GM23248 (cell line): ENCODE results near the gene ETHE1. TPM values are rescaled to one million over a fixed set of nuclear protein-coding genes. Genes with fewer than 3 reads are reported as not detected.

Experiments
- DNase-seq: peaks from one replicate; pipeline ENCODE4 v3.0.0-alpha.2; 2015
- H2AFZ ChIP-seq: fragments of 200-600 bp; sonication (generic); 2 replicates; pipeline ENCODE4 v1.6.1; 2016; ENCODE audit warnings: antibody characterized with exemption
- H3F3A ChIP-seq: fragments of 200-600 bp; sonication (generic); 2 replicates; pipeline ENCODE4 v1.6.1; 2016; ENCODE audit warnings: mild to moderate bottlenecking, antibody characterized with exemption, mixed run types; ENCODE audit not compliant: insufficient read depth
- H3K27ac ChIP-seq: fragments of 200-600 bp; sonication (generic); 2 replicates; pipeline ENCODE4 v1.5.1; 2016; ENCODE audit warnings: mild to moderate bottlenecking
- H3K27me3 ChIP-seq: fragments of 200-600 bp; sonication (generic); replicated peaks from 2 replicates; pipeline ENCODE4 v1.6.1; 2016; ENCODE audit warnings: mild to moderate bottlenecking; ENCODE audit not compliant: insufficient read depth
- H3K36me3 ChIP-seq: fragments of 200-600 bp; sonication (generic); 2 replicates; pipeline ENCODE4 v1.6.1; 2016; ENCODE audit warnings: low read depth, mild to moderate bottlenecking
- H3K4me1 ChIP-seq: fragments of 200-600 bp; sonication (generic); 2 replicates; pipeline ENCODE4 v1.6.1; 2016; ENCODE audit warnings: mild to moderate bottlenecking; ENCODE audit not compliant: insufficient read depth
- H3K4me2 ChIP-seq: fragments of 200-600 bp; sonication (generic); one replicate; pipeline ENCODE4 v1.6.1; 2016; ENCODE audit warnings: mild to moderate bottlenecking; ENCODE audit not compliant: unreplicated experiment
- H3K4me3 ChIP-seq: fragments of 200-600 bp; sonication (generic); 2 replicates; pipeline ENCODE4 v1.5.1; 2016; ENCODE audit warnings: mild to moderate bottlenecking
- H3K79me2 ChIP-seq: fragments of 200-600 bp; sonication (generic); 2 replicates; pipeline ENCODE4 v1.6.1; 2016; ENCODE audit warnings: mild to moderate bottlenecking; ENCODE audit not compliant: insufficient read depth
- H3K9ac ChIP-seq: fragments of 200-600 bp; sonication (generic); 2 replicates; pipeline ENCODE4 v1.6.1; 2016; ENCODE audit warnings: mild to moderate bottlenecking
- H3K9me2 ChIP-seq: fragments of 200-600 bp; sonication (generic); 2 replicates; pipeline ENCODE4 v1.6.1; 2016; ENCODE audit warnings: mixed run types, mild to moderate bottlenecking, moderate library complexity; ENCODE audit not compliant: insufficient read depth
- H3K9me3 ChIP-seq: fragments of 200-600 bp; sonication (generic); one replicate; pipeline ENCODE4 v1.6.1; 2017; ENCODE audit warnings: low read depth
- H4K20me1 ChIP-seq: fragments of 200-600 bp; sonication (generic); 2 replicates; pipeline ENCODE4 v1.6.0; 2016; ENCODE audit not compliant: insufficient read depth
- EZH2 ChIP-seq: fragments of 200-600 bp; sonication (generic); IDR thresholded peaks from 2 replicates; pipeline ENCODE4 v1.6.1; 2018; ENCODE audit warnings: antibody characterized with exemption, mild to moderate bottlenecking; ENCODE audit not compliant: insufficient read depth, poor library complexity, severe bottlenecking
- EZH2phosphoT487 ChIP-seq: fragments of 200-600 bp; sonication (generic); IDR thresholded peaks from 2 replicates; pipeline ENCODE4 v1.6.1; 2018; ENCODE audit warnings: antibody characterized with exemption, moderate library complexity, mild to moderate bottlenecking, low read depth; ENCODE audit not compliant: insufficient read depth
- WGBS, 2 experiments: methylation state at CpG; one replicate each; pipeline ENCODE4 v1.1.6; 2015 to 2017; ENCODE audit warnings: low lambda C conversion rate in 2 of 2, low coverage in 1 of 2; ENCODE audit errors: missing lambda C conversion rate in 2 of 2; 5-methylcytosine and 5-hydroxymethylcytosine counted together
- in situ Hi-C: fragments of 300-500 bp; cut with MboI; formaldehyde crosslinking; loops from 2 replicates; pipeline ENCODE4 v1.15.0; 2020
- polyA plus RNA-seq: library from polyadenylated mRNA; unstranded; fragments of >200 nt; fragmentation: Nextera tagmentation; extraction: Ambion mirVana; gene quantifications from 2 replicates; pipeline ENCODE4 v1.2.1, GENCODE V29; 2016
- total RNA-seq: library from RNA; depleted of rRNA; stranded (reverse); fragments of >200 nt; shearing (Covaris generic); gene quantifications from 2 replicates; pipeline ENCODE4 v1.2.3, GENCODE V29; 2014

Gene ETHE1
- total and polyA plus RNA-seq, 2 experiments from 2014 or later, result 70.8 to 100.0 TPM

DNA sequence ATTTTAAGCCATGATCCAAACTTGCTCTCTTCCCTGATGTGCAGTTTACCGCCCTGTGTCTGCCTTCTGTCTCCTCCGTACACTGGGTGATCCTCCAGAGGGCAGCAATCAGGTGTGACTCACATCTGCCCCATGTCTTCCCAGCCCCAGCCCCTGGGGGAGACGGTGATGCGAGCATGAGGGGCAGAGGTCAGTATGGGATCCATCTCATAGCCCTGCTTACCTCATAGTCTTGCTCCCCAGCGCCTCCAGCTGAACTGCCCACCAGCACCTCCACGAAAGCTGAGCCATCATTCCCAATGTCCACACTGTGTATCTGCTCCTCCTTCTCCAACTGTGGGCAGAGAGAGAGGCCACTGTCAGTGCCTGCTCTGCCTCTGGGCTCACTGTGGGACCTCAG lies 33.7 kb upstream of the ETHE1 start:
- Histone ChIP-seq H3K4me2 (no peak overlapping the region), H3K27me3 (no peaks in the 10 kb centered on the region), H3K9me3 (no peaks in the 10 kb centered on the region), H3K79me2 (0 out of 2 replicates have a peak, but pooled peaks cover 5% of the 10 kb centered on the region), H4K20me1 (no peaks in the 10 kb centered on the region), H2AFZ (no peak overlapping the region), H3K36me3 (no peaks in the 10 kb centered on the region), H3K9me2 (no peaks in the 10 kb centered on the region), H3F3A (peaks cover 31% of the 10 kb centered on the region), H3K4me3 (no peak overlapping the region), H3K9ac (no peak overlapping the region), H3K4me1 (peaks cover 8% of the 10 kb centered on the region; the same call in 1 of the 2 replicates), H3K27ac (no peak overlapping the region)
- TF ChIP-seq EZH2 (no peak), EZH2phosphoT487 (no peak)
- WGBS, 2 experiments, result 67 to 69% methylated on average over 6 of the region's 6 CpGs
- in situ Hi-C loops, result no loop called here
- DNase-seq, result peak; percentile 59

DNA sequence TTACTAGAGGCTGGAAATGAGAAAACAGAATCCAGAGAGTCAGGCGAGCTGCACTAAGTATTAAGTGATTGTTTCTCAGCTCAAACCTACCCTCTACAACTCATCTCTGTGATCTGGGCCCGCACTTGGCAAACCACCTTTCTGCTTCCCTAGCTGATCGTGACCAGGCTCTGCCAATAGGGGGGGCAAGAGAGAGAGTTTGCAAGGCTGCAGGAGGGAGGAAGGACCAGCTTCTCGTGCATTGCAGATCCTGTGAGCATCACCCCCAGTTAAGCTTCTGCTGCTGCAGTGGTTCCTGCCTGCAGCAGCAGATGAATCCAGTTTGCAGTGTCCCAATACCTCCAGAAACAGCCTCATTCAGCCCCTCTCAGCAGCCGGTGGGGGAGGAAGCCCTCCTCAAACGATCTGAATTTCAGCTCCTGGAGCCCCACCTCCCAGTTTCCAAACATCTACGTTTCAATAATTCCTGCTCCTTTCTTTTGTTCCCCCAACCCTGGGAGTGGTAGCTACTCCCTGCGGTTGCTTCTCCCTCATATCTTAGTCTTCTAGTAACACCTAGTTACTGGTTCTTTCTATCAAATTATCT lies 28.3 kb upstream of the ETHE1 start:
- H3K27me3 ChIP-seq, result no peaks in the 10 kb centered on the region
- no peak overlapping the region for H3K4me2 ChIP-seq
- no peaks in the 10 kb centered on the region for H4K20me1 ChIP-seq
- H3K9ac ChIP-seq, result no peak overlapping the region
- no peak overlapping the region for H3K4me3 ChIP-seq
- in situ Hi-C loops, result no loop called here
- peak; percentile 73 for DNase-seq
- H3K9me3 ChIP-seq, result no peaks in the 10 kb centered on the region
- H3K9me2 ChIP-seq, result no peaks in the 10 kb centered on the region
- H3K79me2 ChIP-seq, result no peaks in the 10 kb centered on the region
- no peak overlapping the region for H3K27ac ChIP-seq
- H3F3A ChIP-seq, result peaks cover 5% of the 10 kb centered on the region; the same call in 1 of the 2 replicates
- H3K4me1 ChIP-seq, result no peaks in the 10 kb centered on the region
- H2AFZ ChIP-seq, result no peak overlapping the region
- TF ChIP-seq EZH2 (no peak), EZH2phosphoT487 (no peak)
- peaks cover 5% of the 10 kb centered on the region; the same call in 1 of the 2 replicates for H3K36me3 ChIP-seq
- 43% methylated on average over 8 of the region's 8 CpGs for WGBS, 2 experiments

DNA sequence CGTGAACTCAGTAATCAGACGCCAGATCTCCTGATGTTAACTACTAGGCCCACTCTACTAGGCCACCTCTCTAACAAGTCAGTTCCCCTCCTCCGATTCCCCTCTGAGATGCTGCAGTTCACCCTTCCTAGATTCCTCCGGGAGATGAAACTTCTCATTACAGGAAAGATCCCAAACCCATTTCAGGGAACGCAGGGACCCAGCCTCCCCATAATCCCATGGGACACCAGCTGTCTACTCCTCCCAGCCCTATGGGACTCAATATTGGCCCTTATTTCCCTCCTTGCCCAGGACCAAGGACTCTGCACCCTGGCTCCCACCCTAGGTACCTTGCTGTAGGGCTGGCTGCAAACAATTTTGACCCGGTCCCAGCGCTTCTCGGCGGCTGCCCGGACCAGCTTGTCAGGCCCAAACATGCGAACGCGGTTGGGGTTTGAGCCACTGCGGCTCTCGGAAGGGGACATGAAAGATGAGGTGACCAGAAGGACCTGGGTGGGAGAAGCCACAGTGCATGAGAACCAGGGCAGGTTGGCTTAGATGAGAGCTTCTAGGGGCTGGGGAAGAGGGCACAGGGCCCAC lies 27.4 kb upstream of the ETHE1 start:
- Histone ChIP-seq H3K4me3 (no peak overlapping the region), H3K4me1 (no peaks in the 10 kb centered on the region), H3K36me3 (peaks cover 5% of the 10 kb centered on the region; the same call in 1 of the 2 replicates), H3K79me2 (no peaks in the 10 kb centered on the region), H3K27ac (no peak overlapping the region), H3K9ac (no peak overlapping the region), H3K27me3 (no peaks in the 10 kb centered on the region), H3K9me2 (no peaks in the 10 kb centered on the region), H3K9me3 (no peaks in the 10 kb centered on the region), H3F3A (peaks cover 5% of the 10 kb centered on the region; the same call in 1 of the 2 replicates), H2AFZ (no peak overlapping the region), H3K4me2 (no peak overlapping the region), H4K20me1 (no peaks in the 10 kb centered on the region)
- TF ChIP-seq EZH2 (no peak), EZH2phosphoT487 (no peak)
- in situ Hi-C loops, result no loop called here
- WGBS, 2 experiments, result 96 to 98% methylated on average over 15 of the region's 15 CpGs
- DNase-seq, result no peak

DNA sequence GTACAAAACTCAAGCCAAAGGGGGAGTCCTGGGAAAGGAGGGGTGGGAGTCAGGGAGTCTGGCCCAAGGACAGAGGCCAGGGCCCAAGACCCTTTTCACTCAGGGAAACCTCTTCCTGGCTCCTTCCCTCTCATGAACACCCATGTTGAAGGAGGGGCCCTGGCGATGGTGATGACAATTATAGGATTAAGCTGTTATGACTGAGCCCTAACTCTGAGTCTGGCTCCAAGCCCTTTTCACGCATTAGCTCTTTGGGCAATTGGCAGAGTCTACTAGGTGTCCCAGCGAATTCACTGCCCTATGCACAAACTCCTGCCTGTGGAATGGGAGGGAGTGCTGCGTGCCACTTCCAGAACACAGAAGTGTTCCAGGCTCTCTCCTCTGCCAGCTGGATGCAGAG lies 26.7 kb upstream of the ETHE1 start:
- no peaks in the 10 kb centered on the region for H3K9me2 ChIP-seq
- no peaks in the 10 kb centered on the region for H3K4me1 ChIP-seq
- H3K4me3 ChIP-seq, result no peak overlapping the region
- no peaks in the 10 kb centered on the region for H3K9me3 ChIP-seq
- no peaks in the 10 kb centered on the region for H3K79me2 ChIP-seq
- TF ChIP-seq EZH2 (no peak), EZH2phosphoT487 (no peak)
- H3K36me3 ChIP-seq, result peaks cover 5% of the 10 kb centered on the region; the same call in 1 of the 2 replicates
- H2AFZ ChIP-seq, result no peak overlapping the region
- no peak overlapping the region for H3K4me2 ChIP-seq
- no peak overlapping the region for H3K9ac ChIP-seq
- no peaks in the 10 kb centered on the region for H3K27me3 ChIP-seq
- DNase-seq, result no peak
- 90% methylated on average over 4 of the region's 4 CpGs for WGBS, 2 experiments
- H3F3A ChIP-seq, result peaks cover 5% of the 10 kb centered on the region; the same call in 1 of the 2 replicates
- no peak overlapping the region for H3K27ac ChIP-seq
- H4K20me1 ChIP-seq, result no peaks in the 10 kb centered on the region
- in situ Hi-C loops, result no loop called here
